Prostate gland (tissue), 2 donors: ENCODE measurements around the gene ABHD5. TPM values are rescaled to one million over a fixed set of nuclear protein-coding genes. Genes with fewer than 3 reads are reported as not detected.

Experiments
- DNase-seq: peaks from one replicate; pipeline ENCODE4 v3.0.0-alpha.2; 2019; ENCODE audit warnings: low spot score
- H3K27ac ChIP-seq, 2 donors: fragments of 200-600 bp; sonication (generic); 2 replicates each; pipeline ENCODE4 v1.5.1; 2017 to 2019
- H3K27me3 ChIP-seq: fragments of 200-600 bp; sonication (generic); replicated peaks from 2 replicates; pipeline ENCODE4 v1.5.1; 2019; ENCODE audit not compliant: insufficient read depth
- H3K36me3 ChIP-seq, 2 donors: fragments of 200-600 bp; sonication (generic); 1 replicate in 1 of 2; 2 replicates in 1 of 2; pipeline versions ENCODE4 v1.5.1 to v1.8.1; 2017 to 2019
- H3K4me1 ChIP-seq: fragments of 200-600 bp; sonication (generic); replicated peaks from 2 replicates; pipeline ENCODE4 v1.5.1; 2019
- H3K4me3 ChIP-seq, 2 donors: fragments of 200-600 bp; sonication (generic); 2 replicates each; pipeline ENCODE4 v1.5.1; 2017 to 2019
- H3K9me3 ChIP-seq: fragments of 200-600 bp; sonication (generic); 2 replicates; pipeline ENCODE4 v1.5.1; 2017
- POLR2A ChIP-seq: fragments of 450-650 bp; IDR thresholded peaks from one replicate; pipeline ENCODE4 v1.6.1; 2016; ENCODE audit warnings: antibody characterized with exemption, mild to moderate bottlenecking
- POLR2AphosphoS5 ChIP-seq: sonication (generic); formaldehyde crosslinking; IDR thresholded peaks from one replicate; pipeline ENCODE4 v1.6.1; 2017; ENCODE audit warnings: antibody characterized with exemption
- WGBS: methylation state at CpG from one replicate; pipeline ENCODE4 v1.1.5; 2018; 5-methylcytosine and 5-hydroxymethylcytosine counted together
- intact Hi-C: fragments of 100-400 bp; cut with DNase I; formaldehyde crosslinking; loops from one replicate; pipeline ENCODE4 v1.14.2; 2022
- total RNA-seq, 2 donors: library from RNA; depleted of rRNA; stranded (reverse); fragments of >200 nt; gene quantifications; one replicate each; pipeline ENCODE4 v1.1.0, GENCODE V29; 2016
- TF ChIP-seq, protein P1 (sequence below), 4 experiments: fragments of 200-600 bp in 2 of 4; fragments of 450-650 bp in 2 of 4; sonication (generic) in 2 of 4; IDR thresholded peaks; 1 replicate in 3 of 4; 2 replicates in 1 of 4; pipeline ENCODE4 v1.5.1; 2016 to 2019; ENCODE audit warnings: antibody characterized with exemption in 4 of 4, mild to moderate bottlenecking in 2 of 4, moderate library complexity in 2 of 4

ABHD5 gene
- total RNA-seq, 2 donors from 2014 or later: 10.7 to 20.6 TPM

- DNase-seq: no peak
- H3K4me3 ChIP-seq: no peak overlapping the region
- no peaks in the 10 kb centered on the region for H3K4me1 ChIP-seq
- intact Hi-C loops: loop anchor here (10.0 kb wide), 1 partner anchor 435 kb away; no protein-coding TSS in a partner anchor
- TF ChIP-seq POLR2A (no peak), POLR2AphosphoS5 (no peak)
- TF ChIP-seq, protein P1, sequence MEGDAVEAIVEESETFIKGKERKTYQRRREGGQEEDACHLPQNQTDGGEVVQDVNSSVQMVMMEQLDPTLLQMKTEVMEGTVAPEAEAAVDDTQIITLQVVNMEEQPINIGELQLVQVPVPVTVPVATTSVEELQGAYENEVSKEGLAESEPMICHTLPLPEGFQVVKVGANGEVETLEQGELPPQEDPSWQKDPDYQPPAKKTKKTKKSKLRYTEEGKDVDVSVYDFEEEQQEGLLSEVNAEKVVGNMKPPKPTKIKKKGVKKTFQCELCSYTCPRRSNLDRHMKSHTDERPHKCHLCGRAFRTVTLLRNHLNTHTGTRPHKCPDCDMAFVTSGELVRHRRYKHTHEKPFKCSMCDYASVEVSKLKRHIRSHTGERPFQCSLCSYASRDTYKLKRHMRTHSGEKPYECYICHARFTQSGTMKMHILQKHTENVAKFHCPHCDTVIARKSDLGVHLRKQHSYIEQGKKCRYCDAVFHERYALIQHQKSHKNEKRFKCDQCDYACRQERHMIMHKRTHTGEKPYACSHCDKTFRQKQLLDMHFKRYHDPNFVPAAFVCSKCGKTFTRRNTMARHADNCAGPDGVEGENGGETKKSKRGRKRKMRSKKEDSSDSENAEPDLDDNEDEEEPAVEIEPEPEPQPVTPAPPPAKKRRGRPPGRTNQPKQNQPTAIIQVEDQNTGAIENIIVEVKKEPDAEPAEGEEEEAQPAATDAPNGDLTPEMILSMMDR (IDR thresholded peaks at IDR 0.05): no peak
- H3K9me3 ChIP-seq: no peaks in the 10 kb centered on the region
- WGBS: 76% methylated on average over 2 of the region's 2 CpGs
- no peaks in the 10 kb centered on the region for H3K36me3 ChIP-seq
- no peaks in the 10 kb centered on the region for H3K27me3 ChIP-seq
- no peak overlapping the region for H3K27ac ChIP-seq
These were observed 69.2 kb downstream of the ABHD5 start for GRCh38 chr3:43759938-43760337.

- Histone ChIP-seq H3K4me3 (no peak overlapping the region), H3K36me3 (no peaks in the 10 kb centered on the region), H3K4me1 (no peaks in the 10 kb centered on the region), H3K9me3 (no peaks in the 10 kb centered on the region), H3K27me3 (no peaks in the 10 kb centered on the region), H3K27ac (no peak overlapping the region)
- WGBS: 94% methylated on average over 4 of the region's 4 CpGs
- intact Hi-C loops: loop anchor here (10.0 kb wide), 1 partner anchor 434 kb away; no protein-coding TSS in a partner anchor
- TF ChIP-seq, protein P1 (IDR thresholded peaks at IDR 0.05): no peak
- TF ChIP-seq POLR2AphosphoS5 (no peak), POLR2A (no peak)
- no peak for DNase-seq
These were observed 70.2 kb downstream of the ABHD5 start for GRCh38 chr3:43760938-43761337.

DNA sequence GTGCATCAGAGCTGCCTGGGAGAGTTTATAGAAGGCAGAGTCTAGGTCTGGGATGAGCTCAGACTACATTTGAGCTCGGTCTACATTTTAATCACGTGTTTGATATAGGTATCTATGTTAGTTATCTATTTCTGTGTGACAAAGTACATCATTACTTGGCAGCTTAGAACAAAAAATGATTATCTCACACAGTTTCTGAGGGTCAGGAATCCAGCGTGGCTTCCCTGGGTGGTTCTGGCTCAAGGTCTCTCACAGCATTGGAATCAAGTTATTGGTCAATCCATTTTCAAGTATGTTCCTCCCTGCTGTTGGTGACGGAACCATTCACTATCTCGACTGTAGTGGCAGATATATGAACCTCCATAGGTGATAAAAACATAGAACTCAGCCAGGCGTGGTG, 71.7 kb downstream of the ABHD5 start:
- Histone ChIP-seq H3K27ac (no peak overlapping the region), H3K4me3 (no peak overlapping the region), H3K36me3 (no peaks in the 10 kb centered on the region), H3K27me3 (no peaks in the 10 kb centered on the region), H3K4me1 (no peaks in the 10 kb centered on the region), H3K9me3 (no peaks in the 10 kb centered on the region)
- 80% methylated on average over 6 of the region's 6 CpGs for WGBS
- intact Hi-C loops: loop anchor here (10.0 kb wide), 1 partner anchor 432 kb away; no protein-coding TSS in a partner anchor
- TF ChIP-seq, protein P1 (IDR thresholded peaks at IDR 0.05): no peak
- DNase-seq: no peak

GRCh38 chr3:43764056-43764455, 73.3 kb downstream of the ABHD5 start:
- Histone ChIP-seq H3K36me3 (no peaks in the 10 kb centered on the region), H3K9me3 (no peaks in the 10 kb centered on the region), H3K4me3 (no peak overlapping the region), H3K27me3 (no peaks in the 10 kb centered on the region), H3K4me1 (no peaks in the 10 kb centered on the region), H3K27ac (no peak overlapping the region)
- WGBS: 94% methylated on average over 2 of the region's 2 CpGs
- TF ChIP-seq POLR2A (no peak), POLR2AphosphoS5 (no peak)
- TF ChIP-seq, protein P1 (IDR thresholded peaks at IDR 0.05): no peak
- intact Hi-C loops: loop anchor here (10.0 kb wide), 1 partner anchor 431 kb away; no protein-coding TSS in a partner anchor
- DNase-seq: no peak

DNA sequence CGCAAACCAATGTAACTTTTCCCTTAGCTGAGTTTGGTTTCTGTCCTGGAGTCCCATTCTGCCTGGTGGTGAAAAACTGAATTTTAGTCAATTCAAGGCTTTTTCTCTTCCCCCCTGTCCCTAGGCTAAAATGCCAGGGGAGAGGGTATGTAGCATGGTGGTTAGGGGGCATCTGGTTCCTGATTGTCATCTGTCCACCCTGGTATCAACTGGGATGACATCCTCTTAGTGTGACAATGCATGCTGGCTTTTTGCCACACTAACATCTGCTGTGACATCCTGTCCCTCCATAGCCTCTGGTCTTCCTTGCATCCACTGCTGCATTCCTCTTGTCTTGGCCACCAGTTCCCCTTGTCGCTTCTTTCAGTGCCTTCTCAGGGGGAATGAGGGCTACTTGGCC, 73.7 kb downstream of the ABHD5 start:
- WGBS: 98% methylated on average over 2 of the region's 2 CpGs

More for the DNA sequence above, 73.7 kb downstream of the ABHD5 start:
- no peaks in the 10 kb centered on the region for H3K27me3 ChIP-seq
- TF ChIP-seq POLR2AphosphoS5 (no peak), POLR2A (no peak)
- TF ChIP-seq, protein P1 (IDR thresholded peaks at IDR 0.05): no peak
- H3K9me3 ChIP-seq: no peaks in the 10 kb centered on the region
- intact Hi-C loops: loop anchor here (10.0 kb wide), 1 partner anchor 430 kb away; no protein-coding TSS in a partner anchor
- DNase-seq: no peak
- H3K36me3 ChIP-seq: no peaks in the 10 kb centered on the region
- H3K27ac ChIP-seq: no peak overlapping the region
- no peaks in the 10 kb centered on the region for H3K4me1 ChIP-seq
- no peak overlapping the region for H3K4me3 ChIP-seq
